Fibroblast of gingiva (primary cell): ENCODE results near the gene ARMCX6.
"Not testable (repeated sequence)": the region's sequence is repeated elsewhere in the genome, so short reads cannot be mapped to it uniquely, and the experiment has no call there.

Source experiments
- DNase-seq: peaks from one replicate; pipeline ENCODE4 v3.0.0-alpha.2; 2011; ENCODE audit warnings: low read depth

The ARMCX6 gene

DNA sequence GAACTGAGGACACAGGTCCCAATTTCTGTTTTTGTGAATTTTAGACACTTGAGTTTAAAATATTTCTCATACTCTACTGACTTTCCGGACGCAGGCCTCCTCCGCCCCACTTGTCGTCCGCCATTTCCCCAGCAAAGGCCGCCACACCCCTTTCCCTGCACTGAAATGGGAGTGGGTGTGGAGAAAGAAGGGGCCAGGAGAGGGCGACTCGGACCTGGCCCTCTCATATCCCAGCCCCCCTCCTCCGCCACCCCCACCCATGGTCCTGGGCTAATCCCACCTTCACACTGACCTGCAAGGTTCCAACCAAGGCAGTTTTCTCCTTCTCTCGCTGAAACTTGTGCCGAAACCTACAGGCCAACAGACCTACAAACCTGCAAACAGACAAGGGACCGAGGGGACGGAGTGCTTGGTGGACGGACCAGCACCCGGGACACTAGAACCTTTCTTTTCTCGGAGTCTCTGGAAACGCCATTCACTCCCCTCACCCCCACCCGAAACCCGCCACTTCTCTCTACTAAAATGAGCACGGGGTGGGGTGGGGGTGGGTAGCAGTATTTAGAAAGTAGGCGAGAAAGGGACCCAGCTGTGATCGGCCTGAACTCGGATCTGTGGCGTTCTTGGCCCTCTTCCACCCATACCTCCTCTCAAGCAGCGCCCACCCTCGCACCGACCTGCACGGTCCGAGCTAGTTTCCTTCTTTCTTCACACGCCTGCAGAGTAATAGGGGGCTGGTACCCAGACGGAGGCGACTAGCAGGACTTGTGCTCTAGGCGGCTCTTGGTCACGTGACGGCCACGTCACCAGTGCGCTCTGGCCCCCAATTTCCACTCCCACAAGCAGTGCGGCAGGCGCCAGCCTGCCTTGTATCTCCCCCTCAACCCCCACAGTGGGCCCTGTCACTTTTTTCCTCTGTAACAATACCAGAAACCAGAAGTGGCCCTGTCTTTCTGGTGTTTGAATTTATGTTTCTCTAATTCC is at the start of gene ARMCX6:
Gene ARMCX6 (minus strand): TSS at position 790 of the 981 bp plus-strand sequence. CDS start 1,380 bp downstream, outside the sequence.
- peak; percentile 75 for DNase-seq

DNA sequence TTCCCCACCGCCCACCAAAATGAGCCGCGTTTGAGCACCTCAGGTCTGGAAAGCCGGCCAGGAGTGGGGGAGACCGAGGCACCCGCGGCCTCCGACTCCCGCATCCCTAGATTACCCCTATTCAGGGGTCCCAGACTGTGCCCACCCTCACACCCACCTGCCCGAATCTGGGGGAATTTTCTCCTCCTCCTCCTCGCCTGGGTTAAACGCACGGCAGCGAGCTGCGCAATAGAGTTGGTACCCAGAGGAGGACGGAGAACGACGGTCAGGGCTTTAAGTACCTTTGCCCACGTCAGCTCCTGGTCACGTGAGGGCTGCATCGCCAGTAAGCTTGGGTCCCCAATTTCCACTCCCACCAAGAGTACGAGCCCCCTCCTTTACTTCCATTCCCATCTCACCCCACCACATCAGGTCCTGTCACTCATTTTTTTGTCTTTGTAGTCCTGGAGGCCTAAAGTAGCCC is 41.8 kb upstream of the ARMCX6 start, which contains the start of gene ARMCX2:
Gene ARMCX2 (minus strand): TSS at position 250 of the 463 bp plus-strand sequence. CDS start 2,262 bp downstream, outside the sequence.
- peak; percentile 69 for DNase-seq

DNA sequence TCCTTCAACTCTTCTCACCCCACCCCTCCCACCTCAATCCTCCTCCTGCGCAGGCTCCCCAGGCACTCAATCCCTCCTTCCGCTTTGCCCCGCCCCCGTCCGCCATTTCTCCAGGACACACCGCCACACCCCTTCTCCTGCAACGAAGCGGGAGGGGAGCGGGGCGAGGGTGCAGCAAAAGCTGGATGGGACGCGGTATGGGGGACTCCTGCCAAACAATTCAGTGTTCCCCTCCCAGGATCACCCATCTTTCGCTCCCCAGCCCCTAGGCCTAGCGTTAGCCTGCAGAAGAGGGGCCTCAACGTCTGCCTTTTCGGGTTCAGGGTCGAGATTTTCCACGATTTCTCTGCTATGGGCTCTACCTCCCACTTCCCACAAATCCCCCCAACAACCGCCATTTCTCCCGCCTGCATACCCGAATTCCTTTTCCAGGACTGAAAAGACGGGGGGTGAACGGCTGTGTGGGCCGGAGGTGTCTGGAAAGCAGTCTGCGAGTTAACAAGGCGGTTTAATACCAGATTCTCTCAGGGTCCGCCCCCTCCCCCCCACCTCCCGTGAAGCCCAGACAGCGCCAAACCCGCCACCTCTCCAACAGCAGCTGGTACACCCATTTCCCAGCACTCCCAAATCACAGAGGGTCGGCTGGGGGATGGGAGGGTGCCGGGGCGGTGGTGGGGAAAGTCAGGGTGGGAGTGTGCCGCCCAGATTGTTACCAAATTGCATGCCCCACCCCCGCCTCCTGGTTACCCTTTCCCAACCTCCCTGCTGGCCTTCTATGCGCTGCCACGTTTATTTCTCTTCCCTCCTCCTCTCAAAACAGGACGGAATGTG is 41.1 kb upstream of the ARMCX6 start:
- DNase-seq, result peak; percentile 37

DNA sequence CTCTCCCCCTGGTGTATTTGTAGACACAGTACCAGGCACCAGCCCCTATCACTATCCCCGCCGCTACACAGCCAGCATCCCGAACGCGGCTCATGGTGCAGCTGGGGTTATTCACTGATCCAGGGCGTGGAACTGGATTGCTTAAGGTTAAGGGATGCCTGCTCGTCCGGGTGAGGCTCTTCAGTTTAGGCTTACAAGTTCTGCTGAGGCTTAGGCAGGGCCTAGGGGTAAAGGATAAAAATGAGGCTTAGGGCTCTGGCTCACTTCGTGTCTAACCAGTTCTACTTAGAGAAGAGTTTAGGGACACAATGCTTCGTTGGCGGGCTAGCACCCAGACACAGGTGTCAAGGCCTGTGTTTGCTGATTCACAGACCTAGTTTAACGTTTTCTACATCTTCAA is 39.7 kb upstream of the ARMCX6 start:
- no peak for DNase-seq

DNA sequence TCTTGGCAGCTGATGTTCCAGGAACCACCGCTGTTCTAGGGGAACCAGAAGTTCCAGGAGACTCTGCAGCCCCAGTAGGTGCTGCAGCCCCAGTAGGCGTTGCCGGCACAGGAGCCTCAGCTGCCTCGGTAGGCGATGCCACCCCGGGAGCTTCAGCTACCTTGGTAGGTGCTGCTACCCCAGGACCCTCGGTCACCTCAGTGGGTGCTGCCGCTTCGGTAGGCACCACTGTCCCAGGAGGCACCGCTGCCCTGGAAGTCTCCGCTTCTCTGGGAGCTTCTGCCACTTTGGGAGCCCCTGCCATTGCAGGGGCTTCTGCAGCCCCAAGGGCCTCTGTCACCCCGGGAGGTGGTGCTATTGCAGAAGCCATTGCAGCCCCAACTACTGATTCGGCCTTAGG is 39.0 kb upstream of the ARMCX6 start:
- DNase-seq, result no peak

DNA sequence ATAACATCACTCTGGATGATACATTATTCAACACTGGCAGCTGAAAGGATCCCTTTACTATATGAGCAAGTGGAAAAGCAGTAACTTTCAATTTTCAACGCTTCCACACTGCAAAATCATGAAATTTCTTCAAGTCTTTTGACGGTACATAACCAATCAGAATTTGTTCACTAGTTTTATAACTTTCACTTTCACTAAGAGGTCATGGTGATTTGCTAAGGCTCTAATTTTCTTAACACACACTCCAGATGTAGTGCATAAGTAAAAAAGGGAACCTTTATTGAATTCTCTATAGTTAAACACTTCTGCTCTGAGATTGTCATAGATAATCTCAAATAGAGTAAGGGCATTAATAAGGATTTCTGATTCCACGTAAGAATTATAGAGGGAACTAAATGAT is 37.7 kb upstream of the ARMCX6 start:
- DNase-seq, result no peak

DNA sequence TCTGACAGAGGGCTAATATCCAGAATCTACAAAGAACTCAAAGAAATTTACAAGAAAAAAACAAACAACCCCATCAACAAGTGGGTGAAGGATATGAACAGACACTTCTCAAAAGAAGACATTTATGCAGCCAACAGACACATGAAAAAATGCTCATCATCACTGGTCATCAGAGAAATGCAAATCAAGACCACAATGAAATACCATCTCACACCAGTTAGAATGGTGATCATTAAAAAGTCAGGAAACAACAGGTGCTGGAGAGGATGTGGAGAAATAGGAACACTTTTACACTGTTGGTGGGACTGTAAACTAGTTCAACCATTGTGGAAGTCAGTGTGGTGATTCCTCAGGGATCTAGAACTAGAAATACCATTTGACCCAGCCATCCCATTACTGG is 29.9 kb upstream of the ARMCX6 start:
- not testable (repeated sequence) for DNase-seq

DNA sequence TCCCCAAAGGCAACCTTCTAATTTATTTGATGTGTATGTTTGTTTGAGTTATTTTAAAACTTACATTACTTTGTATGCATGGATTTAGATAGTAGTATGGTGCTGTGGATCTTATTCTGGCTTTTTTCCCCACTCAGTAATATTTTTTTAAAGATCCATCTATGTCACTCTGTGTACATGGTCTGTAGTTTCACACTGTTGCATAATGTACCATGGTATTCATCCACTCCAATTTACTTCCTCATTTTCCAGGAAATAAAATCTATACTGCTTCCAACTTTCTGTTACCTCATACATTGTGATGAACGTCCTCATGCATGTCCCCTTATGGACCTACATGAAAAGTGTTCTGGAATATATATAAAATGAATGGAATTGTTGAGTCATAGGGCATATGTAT is 24.3 kb upstream of the ARMCX6 start:
- DNase-seq, result no peak

DNA sequence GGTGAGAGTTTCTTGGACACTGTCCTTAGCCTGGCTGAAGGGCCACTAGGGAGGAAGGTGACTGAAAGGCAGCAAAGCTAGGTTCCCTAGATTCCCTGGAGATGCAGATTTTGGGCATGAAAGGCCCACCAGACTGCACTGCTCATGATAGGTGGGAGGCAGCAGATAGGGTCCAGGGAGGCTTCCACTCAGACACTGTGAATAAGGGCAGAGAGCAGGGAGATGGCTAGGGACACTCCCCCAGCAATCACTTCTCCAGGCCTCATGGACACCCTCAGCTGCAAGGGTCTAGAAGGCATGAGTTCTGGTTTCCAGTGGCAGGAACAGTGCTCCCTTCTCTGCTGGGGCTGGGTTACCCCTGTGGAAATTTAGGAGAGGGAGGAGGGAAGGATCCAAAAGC is 21.8 kb upstream of the ARMCX6 start:
- no peak for DNase-seq

DNA sequence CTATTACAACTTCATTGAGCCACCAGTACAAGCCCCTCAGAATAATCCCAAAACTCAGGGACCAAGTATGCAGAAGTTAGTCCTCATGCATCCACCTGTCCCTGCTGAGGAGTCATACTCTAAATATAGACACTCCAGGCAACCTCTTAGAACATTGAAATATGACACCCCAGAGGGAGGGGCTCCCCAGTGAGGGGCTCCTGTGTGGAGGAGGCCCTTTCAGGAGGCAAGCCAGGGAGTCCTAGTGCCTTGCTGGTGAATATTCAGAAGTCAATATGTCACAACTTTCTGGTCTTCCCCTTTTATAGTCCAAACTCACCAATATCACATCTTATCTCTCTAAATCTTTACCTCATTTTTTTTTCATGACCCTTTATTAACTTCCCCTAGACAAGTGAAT is 1.6 kb upstream of the ARMCX6 start:
- DNase-seq, result no peak

DNA sequence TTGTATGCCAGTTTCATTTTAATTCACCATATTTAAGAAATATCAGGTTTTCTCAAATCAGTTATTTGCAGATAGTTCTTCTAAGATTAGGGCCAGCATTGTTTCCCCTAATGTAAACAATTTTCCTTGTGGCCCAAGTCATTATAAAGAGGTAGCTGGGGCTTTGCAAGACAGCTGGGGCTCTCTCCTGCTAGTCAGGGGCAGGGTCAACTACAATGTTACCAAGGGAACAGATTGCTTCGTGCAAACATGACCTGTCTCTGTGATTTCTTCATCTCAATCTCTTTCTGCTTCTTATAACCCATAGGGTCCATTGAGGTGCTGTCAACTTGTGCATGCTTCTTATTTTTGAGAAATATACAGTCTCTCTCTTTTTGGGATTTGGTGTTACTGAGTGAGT is 12.1 kb downstream of the ARMCX6 start:
- DNase-seq, result no peak

DNA sequence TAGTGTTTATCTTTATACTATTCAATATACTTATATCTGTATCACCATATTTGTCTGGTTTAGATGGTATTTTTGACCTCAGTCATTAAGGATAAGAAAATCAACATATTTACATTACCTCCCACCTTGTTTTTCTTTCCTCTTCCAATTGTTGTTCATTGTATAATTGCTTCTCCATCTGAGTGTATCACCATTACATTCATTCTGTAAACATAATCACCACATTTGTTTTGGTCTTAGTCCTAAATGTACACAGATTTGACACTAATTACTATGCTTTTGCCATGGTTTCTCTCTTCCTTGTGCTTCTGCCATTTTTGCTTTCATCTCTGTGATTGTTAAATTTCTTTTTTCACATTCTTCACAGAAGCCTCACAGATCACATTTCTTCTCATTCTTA is 12.7 kb downstream of the ARMCX6 start:
- DNase-seq, result no peak

DNA sequence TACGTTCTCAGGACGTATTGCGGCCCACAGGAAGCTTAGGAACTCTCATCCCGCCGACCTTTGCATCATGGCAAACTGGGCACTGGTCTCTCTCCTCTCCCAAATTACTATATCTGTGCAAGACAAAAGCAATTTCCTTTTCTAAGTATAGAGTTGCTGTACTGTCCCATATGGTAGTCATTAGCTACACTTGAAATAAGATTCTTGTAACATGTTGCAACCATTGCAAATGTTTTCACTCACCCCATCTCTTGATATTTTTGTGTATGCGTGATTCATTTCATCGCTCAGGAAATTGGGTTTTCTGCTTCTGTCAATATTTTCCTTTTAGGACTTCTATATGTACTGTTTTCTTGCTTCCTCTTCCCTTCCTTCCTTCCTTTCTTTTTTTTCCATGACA is 15.7 kb downstream of the ARMCX6 start:
- DNase-seq, result peak; percentile 80

DNA sequence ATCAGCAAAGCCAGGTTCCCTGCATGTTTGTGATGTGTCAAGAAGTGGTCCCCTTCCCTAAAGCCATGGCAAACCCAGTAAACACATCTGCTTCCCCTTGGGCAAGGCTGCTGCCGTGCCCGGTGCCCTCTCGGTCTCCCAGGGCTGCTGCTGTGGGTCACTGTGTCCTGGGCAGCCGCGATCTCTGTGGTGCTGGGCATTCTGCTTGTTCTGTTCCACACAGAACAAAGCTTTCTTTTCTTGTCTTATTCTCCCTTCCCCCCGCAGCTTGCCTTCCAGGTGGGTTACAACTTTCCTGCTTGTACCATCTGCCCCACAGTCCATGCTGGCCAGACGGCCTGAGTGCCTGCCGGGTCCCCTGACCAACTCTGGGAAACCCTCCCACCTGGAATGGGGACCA is 18.2 kb downstream of the ARMCX6 start:
- not testable (repeated sequence) for DNase-seq

DNA sequence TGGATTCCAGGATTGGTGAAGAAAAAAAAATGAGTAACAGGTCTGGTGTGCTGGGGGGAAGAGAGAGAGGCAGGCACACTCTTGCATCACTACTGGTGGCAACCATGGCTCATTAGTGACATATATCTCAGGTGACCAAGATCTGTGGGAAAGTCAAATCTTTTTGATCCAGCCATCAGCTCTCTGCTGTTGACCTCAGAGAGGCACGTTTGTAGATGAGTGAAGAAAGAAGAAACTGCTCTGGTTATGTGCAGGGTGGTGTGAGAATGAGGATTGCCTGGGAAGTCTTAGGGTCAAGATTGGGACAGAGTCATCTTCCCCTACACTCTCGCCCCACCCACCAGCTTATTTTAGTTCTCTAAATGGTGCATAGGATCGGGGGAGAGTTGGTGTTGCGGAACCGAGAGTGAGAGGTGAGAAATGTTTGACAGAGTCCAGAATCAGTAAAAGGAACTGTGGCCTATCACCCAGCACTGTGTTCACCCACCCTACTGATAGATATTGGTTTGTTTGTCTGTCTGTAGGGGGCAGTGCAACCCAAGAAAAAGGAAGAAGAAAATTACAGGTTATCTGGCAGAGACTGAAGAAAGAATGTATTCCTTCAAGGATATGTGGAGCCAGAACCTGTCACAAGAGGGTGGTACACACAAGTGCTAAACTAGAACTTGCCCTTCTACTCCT is 21.9 kb downstream of the ARMCX6 start:
- peak; percentile 70 for DNase-seq
